ENCODE results near the gene TJP2. TPM values are rescaled to one million over a fixed set of nuclear protein-coding genes. Genes with fewer than 3 reads are reported as not detected.

The TJP2 gene
- 23.3 TPM for polyA plus RNA-seq (2013, experiment 1 of 2; ENCODE audit: insufficient read length)
- 9.9 TPM for polyA plus RNA-seq (2013, experiment 2 of 2; ENCODE audit: insufficient read length)

GRCh38 chr9:69173891-69174615, at the start of gene TJP2:
Gene TJP2, plus strand, starts transcription at chr9:69174277. Its CDS starts 96 bp downstream, at chr9:69174373.
- peak; percentile 77 for DNase-seq

- peak; percentile 84 for DNase-seq
Measured at GRCh38 chr9:69130456-69131441, 43.3 kb upstream of the TJP2 start.

- peak; percentile 84 for DNase-seq
Measured at GRCh38 chr9:69131682-69132081, 42.4 kb upstream of the TJP2 start.

GRCh38 chr9:69132361-69132760, 41.7 kb upstream of the TJP2 start:
- no peak for DNase-seq

- DNase-seq, result no peak
Measured at GRCh38 chr9:69134412-69134811, 39.7 kb upstream of the TJP2 start.

GRCh38 chr9:69136185-69136584, 37.9 kb upstream of the TJP2 start:
- no peak for DNase-seq

GRCh38 chr9:69136779-69137178, 37.3 kb upstream of the TJP2 start:
- no peak for DNase-seq

- no peak for DNase-seq
Measured at GRCh38 chr9:69137311-69137710, 36.8 kb upstream of the TJP2 start.

- DNase-seq, result no peak
Measured at GRCh38 chr9:69139596-69139995, 34.5 kb upstream of the TJP2 start.

- no peak for DNase-seq
Measured at GRCh38 chr9:69140123-69140735, 33.8 kb upstream of the TJP2 start.

GRCh38 chr9:69141851-69142250, 32.2 kb upstream of the TJP2 start:
- no peak for DNase-seq

- DNase-seq, result no peak
Measured at GRCh38 chr9:69143291-69143690, 30.8 kb upstream of the TJP2 start.

GRCh38 chr9:69145144-69145715, 28.8 kb upstream of the TJP2 start:
- no peak for DNase-seq

GRCh38 chr9:69147041-69147834, 26.8 kb upstream of the TJP2 start:
- no peak for DNase-seq

- peak; percentile 51 for DNase-seq
Measured at GRCh38 chr9:69149321-69149807, 24.7 kb upstream of the TJP2 start.

GRCh38 chr9:69151506-69151905, 22.6 kb upstream of the TJP2 start:
- no peak for DNase-seq

- no peak for DNase-seq
Measured at GRCh38 chr9:69153707-69154521, 20.2 kb upstream of the TJP2 start.

- DNase-seq, result no peak
Measured at GRCh38 chr9:69155341-69156030, 18.6 kb upstream of the TJP2 start.

GRCh38 chr9:69157751-69158466, 16.2 kb upstream of the TJP2 start:
- peak; percentile 33 for DNase-seq
